ENCODE measurements around the gene C2orf81.
"Not testable (repeated sequence)": the region's sequence is repeated elsewhere in the genome, so short reads cannot be mapped to it uniquely, and the experiment has no call there.

The C2orf81 gene

DNA sequence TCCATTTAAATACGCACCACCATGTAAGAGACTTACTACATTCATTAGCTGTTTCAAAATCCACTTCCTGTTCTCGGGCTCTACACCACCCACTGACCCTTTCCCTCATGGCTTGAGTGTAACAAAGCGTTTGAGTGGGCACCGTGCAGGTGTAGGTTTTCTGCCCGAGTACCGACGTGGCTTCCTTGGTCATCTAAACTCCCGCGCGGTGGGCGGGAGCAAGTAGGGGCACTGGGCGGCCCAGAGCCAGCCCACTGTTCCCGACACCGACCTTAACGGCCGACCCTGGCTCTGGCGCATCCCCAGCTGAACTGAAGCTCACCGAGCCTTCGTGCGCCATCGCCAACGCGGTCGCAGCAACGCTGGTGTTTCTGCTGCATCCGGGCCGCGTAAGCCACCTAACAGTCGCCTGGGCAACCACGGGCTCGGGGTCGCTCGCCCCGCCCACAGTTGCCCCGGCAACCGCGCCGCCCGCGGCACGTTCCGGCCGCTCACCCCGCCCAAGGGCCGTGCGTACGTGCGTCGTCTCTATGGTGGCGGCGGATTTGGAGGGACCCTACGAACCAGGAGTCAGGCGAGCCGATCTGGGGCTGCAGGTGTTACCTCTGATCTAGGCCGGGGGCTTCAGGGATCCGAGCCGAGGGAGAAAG, at the start of gene C2orf81, which contains the start of gene WDR54:
Gene C2orf81 (minus strand): TSS at position 399 of the 650 bp plus-strand sequence. CDS start 59 bp downstream, at position 340.
Gene WDR54 (plus strand): TSS at position 510 of the 650 bp plus-strand sequence. CDS start 424 bp downstream, outside the sequence.
- Mint-ChIP-seq H3K9me3 (no peaks in the 10 kb centered on the region), H3K4me1 (ENCODE audit: low read depth) (peaks cover 27% of the 10 kb centered on the region), H3K4me3 (peak within 1 kb of the TSS; percentile 100), H3K36me3 (ENCODE audit: low read depth) (peaks cover 20% of the 10 kb centered on the region), H3K27ac (peak within 1 kb of the TSS; percentile 100), H3K27me3 (ENCODE audit: low read depth) (no peaks in the 10 kb centered on the region)
- peak; percentile 96 for DNase-seq (ENCODE audit: low spot score)

DNA sequence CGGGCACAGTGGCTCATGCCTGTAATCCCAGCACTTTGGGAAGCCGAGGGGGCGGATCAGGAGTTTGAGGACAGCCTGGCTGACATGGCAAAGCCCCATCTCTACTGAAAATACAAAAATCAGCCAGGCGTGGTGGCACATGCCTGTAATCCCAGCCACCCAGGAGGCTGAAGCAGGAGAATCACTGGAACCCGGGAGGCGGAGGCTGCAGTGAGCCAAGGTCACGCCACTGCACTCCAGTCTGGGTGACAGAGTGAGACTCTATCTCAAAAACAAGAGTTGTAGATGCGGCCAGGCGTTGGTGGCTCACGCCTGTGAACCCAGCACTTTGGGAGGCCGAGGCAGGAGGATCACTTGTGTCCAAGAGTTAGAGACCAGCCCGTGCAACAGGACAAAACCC, 49.3 kb upstream of the C2orf81 start:
- H3K27me3 Mint-ChIP-seq (ENCODE audit: low read depth); DNase-seq (ENCODE audit: low spot score); H3K9me3 Mint-ChIP-seq: not testable (repeated sequence)
- Mint-ChIP-seq H3K27ac (peak overlapping the region; percentile 77), H3K4me3 (peak overlapping the region; percentile 74), H3K4me1 (ENCODE audit: low read depth) (peaks cover 18% of the 10 kb centered on the region), H3K36me3 (ENCODE audit: low read depth) (peaks cover 32% of the 10 kb centered on the region)

DNA sequence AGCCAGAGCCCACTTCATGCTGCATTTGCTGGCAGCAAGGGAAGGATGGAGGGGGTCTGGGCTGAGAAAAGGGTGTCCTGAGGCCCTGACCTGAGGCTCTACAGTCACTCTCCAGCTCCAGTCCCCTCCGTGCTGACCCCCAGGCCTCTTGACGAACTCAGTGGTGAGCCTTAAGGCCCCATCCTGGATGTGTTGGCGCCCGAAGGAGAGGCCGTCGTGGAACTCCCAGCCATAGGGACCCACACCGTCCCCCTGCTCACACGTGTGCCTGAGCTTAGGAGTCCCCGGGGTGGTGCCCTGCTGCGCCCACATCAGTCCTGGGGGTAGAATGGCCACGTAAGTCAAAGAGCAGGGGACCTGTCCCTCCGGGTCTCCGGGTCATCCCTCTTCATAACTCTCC, 43.0 kb upstream of the C2orf81 start:
- H3K27ac Mint-ChIP-seq = peak overlapping the region; percentile 81
- H3K4me1 Mint-ChIP-seq (ENCODE audit: low read depth) = peaks cover 15% of the 10 kb centered on the region
- peaks cover 14% of the 10 kb centered on the region for H3K36me3 Mint-ChIP-seq (ENCODE audit: low read depth)
- DNase-seq (ENCODE audit: low spot score) = no peak
- H3K4me3 Mint-ChIP-seq = peak overlapping the region; percentile 89
- H3K9me3 Mint-ChIP-seq = no peaks in the 10 kb centered on the region
- no peaks in the 10 kb centered on the region for H3K27me3 Mint-ChIP-seq (ENCODE audit: low read depth)

- peaks cover 16% of the 10 kb centered on the region for H3K36me3 Mint-ChIP-seq (ENCODE audit: low read depth)
- H3K27me3 Mint-ChIP-seq (ENCODE audit: low read depth) = no peaks in the 10 kb centered on the region
- peak overlapping the region; percentile 8 for H3K27ac Mint-ChIP-seq
- H3K4me3 Mint-ChIP-seq = peak overlapping the region; percentile 58
- peaks cover 20% of the 10 kb centered on the region for H3K4me1 Mint-ChIP-seq (ENCODE audit: low read depth)
- DNase-seq (ENCODE audit: low spot score) = no peak
- no peaks in the 10 kb centered on the region for H3K9me3 Mint-ChIP-seq
Measured at GRCh38 chr2:74462786-74463105, 41.3 kb upstream of the C2orf81 start.

GRCh38 chr2:74462054-74462785, 40.8 kb upstream of the C2orf81 start:
- no peaks in the 10 kb centered on the region for H3K9me3 Mint-ChIP-seq
- H3K4me3 Mint-ChIP-seq = no peak overlapping the region
- no peak for DNase-seq (ENCODE audit: low spot score)
- H3K27ac Mint-ChIP-seq = no peak overlapping the region
- H3K4me1 Mint-ChIP-seq (ENCODE audit: low read depth) = peaks cover 21% of the 10 kb centered on the region
- peaks cover 17% of the 10 kb centered on the region for H3K36me3 Mint-ChIP-seq (ENCODE audit: low read depth)
- no peaks in the 10 kb centered on the region for H3K27me3 Mint-ChIP-seq (ENCODE audit: low read depth)

DNA sequence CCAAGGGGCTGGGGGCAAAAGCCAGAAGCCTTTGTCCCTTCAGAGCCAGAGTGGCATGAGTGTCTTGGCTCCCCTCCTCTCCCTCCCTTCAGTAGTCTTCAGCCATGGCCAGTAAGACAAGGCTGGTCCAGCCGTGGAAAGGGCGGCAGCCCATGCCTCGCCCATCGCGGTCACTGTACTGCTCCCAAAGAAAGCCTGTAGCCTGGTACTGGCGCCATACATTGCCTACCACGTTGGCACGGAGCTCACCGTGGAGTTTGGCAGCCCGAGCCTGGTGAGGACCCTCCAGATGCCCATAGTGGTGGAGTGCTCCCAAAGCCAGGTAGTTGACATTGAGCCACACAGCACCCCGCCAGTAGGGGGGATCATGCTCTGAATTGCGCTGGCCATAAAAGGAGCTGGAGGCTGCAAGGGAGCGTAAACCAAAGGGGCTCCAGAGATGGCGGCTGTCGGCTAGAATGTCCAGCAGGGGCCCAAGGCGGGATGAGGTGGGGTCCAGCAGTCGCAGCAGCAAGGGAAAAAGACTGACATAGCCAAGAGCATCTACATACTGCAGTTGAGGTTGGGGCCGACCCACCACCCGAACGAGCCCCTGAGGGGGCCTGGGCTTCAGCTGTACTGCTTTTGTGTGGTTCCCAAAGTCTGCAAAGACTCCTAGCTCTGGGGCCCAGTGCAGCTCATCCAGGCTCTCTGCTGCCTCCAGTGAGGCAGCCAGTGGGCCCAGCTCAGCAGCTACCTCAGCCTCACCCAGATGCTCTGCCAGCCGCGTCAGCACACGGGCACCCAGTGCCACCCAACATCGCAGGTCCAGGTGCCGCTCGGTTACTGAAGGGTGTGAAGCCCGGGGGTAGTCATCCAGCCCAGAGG, 40.0 kb upstream of the C2orf81 start:
- Mint-ChIP-seq H3K4me1 (ENCODE audit: low read depth) (peaks cover 27% of the 10 kb centered on the region), H3K36me3 (ENCODE audit: low read depth) (peaks cover 21% of the 10 kb centered on the region), H3K9me3 (no peaks in the 10 kb centered on the region), H3K4me3 (no peak overlapping the region), H3K27me3 (ENCODE audit: low read depth) (no peaks in the 10 kb centered on the region), H3K27ac (peak overlapping the region; percentile 45)
- no peak for DNase-seq (ENCODE audit: low spot score)

GRCh38 chr2:74460187-74460586, 38.8 kb upstream of the C2orf81 start:
- DNase-seq (ENCODE audit: low spot score); H3K27me3 Mint-ChIP-seq (ENCODE audit: low read depth); H3K9me3 Mint-ChIP-seq: not testable (repeated sequence)
- Mint-ChIP-seq H3K4me3 (peak overlapping the region; percentile 93), H3K36me3 (ENCODE audit: low read depth) (peaks cover 24% of the 10 kb centered on the region), H3K4me1 (ENCODE audit: low read depth) (peaks cover 34% of the 10 kb centered on the region), H3K27ac (peak overlapping the region; percentile 76)

DNA sequence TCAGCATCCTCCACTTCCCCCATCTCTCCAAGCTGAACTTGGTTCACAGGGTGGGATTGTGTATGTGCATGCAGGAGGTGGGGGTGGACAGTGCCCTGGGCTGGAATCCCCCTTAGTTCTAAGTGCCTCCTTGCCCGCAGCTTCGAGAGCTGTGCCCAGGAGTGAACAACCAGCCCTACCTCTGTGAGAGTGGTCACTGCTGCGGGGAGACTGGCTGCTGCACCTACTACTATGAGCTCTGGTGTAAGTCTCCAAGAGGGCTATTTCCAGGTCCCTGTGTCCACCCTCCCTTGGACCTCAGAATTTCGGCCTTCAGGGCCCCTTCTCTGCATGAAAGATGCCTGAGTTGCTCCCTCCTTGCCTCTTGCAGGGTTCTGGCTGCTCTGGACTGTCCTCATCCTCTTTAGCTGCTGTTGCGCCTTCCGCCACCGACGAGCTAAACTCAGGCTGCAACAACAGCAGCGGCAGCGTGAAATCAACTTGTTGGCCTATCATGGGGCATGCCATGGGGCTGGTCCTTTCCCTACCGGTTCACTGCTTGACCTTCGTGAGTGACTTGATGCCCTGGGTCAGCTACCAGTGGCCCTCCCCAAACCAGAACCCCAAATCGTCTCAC, 38.2 kb upstream of the C2orf81 start:
- Mint-ChIP-seq H3K27ac (peak overlapping the region; percentile 76), H3K4me3 (peak overlapping the region; percentile 93), H3K4me1 (ENCODE audit: low read depth) (peaks cover 38% of the 10 kb centered on the region), H3K36me3 (ENCODE audit: low read depth) (peaks cover 28% of the 10 kb centered on the region)
- H3K27me3 Mint-ChIP-seq (ENCODE audit: low read depth); H3K9me3 Mint-ChIP-seq; DNase-seq (ENCODE audit: low spot score): not testable (repeated sequence)

DNA sequence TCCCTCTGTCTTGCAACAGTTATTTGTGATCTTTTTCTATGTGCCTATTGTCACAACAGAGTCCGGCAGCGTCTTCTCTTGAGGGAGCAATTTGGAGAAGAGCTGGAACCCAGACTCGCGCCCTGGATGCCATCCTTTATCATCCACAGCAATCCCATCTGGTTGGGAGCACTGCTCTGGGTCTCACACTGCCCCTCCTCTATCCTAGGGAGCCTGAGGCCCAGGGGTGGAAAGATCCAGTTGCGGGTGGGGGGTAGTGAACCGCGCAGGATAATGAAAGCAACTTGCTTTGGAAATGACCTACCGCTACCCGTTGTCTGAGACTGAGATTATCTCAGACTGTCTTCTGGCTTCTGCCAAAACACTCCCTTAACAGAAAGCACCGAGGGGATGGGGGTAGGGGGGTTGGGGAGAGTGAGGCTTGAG, 37.5 kb upstream of the C2orf81 start:
- Mint-ChIP-seq H3K4me1 (ENCODE audit: low read depth) (peaks cover 43% of the 10 kb centered on the region), H3K4me3 (peak overlapping the region; percentile 93), H3K27ac (peak overlapping the region; percentile 98), H3K27me3 (ENCODE audit: low read depth) (no peaks in the 10 kb centered on the region), H3K9me3 (no peaks in the 10 kb centered on the region), H3K36me3 (ENCODE audit: low read depth) (peaks cover 28% of the 10 kb centered on the region)
- DNase-seq (ENCODE audit: low spot score) = no peak

DNA sequence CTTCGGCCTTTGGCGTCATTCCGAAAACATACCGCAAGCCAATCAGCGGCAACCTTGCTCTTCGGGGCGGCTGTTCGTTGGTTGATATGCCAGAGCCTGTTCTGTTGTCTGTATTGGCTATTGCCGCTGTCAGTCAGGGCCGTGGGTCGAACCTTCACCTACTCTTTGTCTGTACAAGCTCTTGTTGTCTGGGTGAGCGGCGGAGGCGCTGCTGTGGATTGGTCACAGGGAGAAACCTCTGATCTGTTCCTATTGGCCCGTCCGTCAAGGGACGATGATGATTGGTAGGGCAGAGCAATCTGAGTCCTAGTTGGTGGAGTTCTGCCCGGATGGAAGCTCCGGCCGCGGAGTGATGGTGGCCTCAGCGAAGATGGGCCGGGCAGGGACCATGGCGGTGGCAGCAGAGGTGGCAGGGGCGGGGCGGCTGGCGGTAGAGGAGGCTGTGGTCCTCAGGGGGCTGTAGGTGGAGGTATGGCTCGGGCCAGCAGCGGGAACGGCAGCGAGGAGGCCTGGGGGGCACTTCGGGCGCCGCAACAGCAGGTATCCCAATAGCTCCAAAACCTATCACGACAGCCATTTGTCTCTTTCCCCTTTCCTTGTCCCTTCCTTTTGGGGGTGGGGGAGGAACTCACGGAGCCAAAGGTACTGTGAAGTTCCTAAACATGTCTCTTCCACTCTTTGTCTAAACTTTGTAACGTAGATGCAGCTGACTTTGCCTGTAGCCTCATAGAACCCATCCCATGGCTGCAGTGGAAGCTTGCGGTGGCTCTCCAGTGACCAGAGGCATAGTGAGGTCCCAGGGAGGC, 36.9 kb upstream of the C2orf81 start, which contains the start of gene WBP1:
Gene WBP1 (plus strand): TSS at position 307 of the 806 bp plus-strand sequence. CDS start 165 bp downstream, at position 472.
- peak within 1 kb of the TSS; percentile 93 for H3K4me3 Mint-ChIP-seq
- H3K36me3 Mint-ChIP-seq (ENCODE audit: low read depth) = peaks cover 27% of the 10 kb centered on the region
- H3K27me3 Mint-ChIP-seq (ENCODE audit: low read depth) = no peaks in the 10 kb centered on the region
- peaks cover 43% of the 10 kb centered on the region for H3K4me1 Mint-ChIP-seq (ENCODE audit: low read depth)
- H3K9me3 Mint-ChIP-seq = no peaks in the 10 kb centered on the region
- peak within 1 kb of the TSS; percentile 98 for H3K27ac Mint-ChIP-seq
- DNase-seq (ENCODE audit: low spot score) = peak; percentile 100

GRCh38 chr2:74457549-74458131, 36.2 kb upstream of the C2orf81 start:
- H3K27me3 Mint-ChIP-seq (ENCODE audit: low read depth) = no peaks in the 10 kb centered on the region
- H3K4me3 Mint-ChIP-seq = peak overlapping the region; percentile 93
- peak; percentile 84 for DNase-seq (ENCODE audit: low spot score)
- peaks cover 21% of the 10 kb centered on the region for H3K36me3 Mint-ChIP-seq (ENCODE audit: low read depth)
- H3K27ac Mint-ChIP-seq = peak overlapping the region; percentile 98
- no peaks in the 10 kb centered on the region for H3K9me3 Mint-ChIP-seq
- H3K4me1 Mint-ChIP-seq (ENCODE audit: low read depth) = peaks cover 45% of the 10 kb centered on the region

DNA sequence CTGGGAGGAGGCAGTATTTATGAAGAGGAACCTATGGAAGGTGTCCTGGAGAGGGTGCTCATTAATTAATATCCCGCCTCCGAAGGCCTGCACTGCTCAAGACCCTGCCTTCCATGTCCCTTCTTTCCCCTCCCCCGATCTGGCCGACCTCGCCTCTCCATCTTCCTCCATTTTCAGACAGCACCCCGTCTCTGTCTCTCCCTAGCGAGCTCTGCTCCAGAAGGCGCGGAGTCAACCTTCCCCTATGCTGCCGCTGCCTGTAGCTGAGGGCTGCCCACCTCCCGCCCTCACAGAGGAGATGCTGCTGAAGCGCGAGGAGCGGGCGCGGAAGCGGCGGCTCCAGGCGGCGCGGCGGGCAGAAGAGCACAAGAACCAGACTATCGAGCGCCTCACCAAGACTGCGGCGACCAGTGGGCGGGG, 35.7 kb upstream of the C2orf81 start:
- Mint-ChIP-seq H3K9me3 (no peaks in the 10 kb centered on the region), H3K27ac (peak overlapping the region; percentile 86), H3K4me3 (peak overlapping the region; percentile 93), H3K4me1 (ENCODE audit: low read depth) (peaks cover 50% of the 10 kb centered on the region), H3K27me3 (ENCODE audit: low read depth) (no peaks in the 10 kb centered on the region), H3K36me3 (ENCODE audit: low read depth) (peaks cover 18% of the 10 kb centered on the region)
- DNase-seq (ENCODE audit: low spot score) = no peak
